CD8-positive, alpha-beta memory T cell (primary cell): ENCODE results near the gene GNMT. TPM values are rescaled to one million over a fixed set of nuclear protein-coding genes. Genes with fewer than 3 reads are reported as not detected.

ENCODE experiments used
- CTCF ChIA-PET: fragments of 350-600 bp; sonication (Branson Sonifier 250); formaldehyde crosslinking; loops from one replicate; lab custom pipeline; 2021; ENCODE audit warnings: antibody characterized with exemption; lab: Charles Lee
- POLR2A ChIA-PET: fragments of 350-600 bp; sonication (Branson Sonifier 250); formaldehyde crosslinking; loops from one replicate; lab custom pipeline; 2021; ENCODE audit warnings: antibody characterized with exemption; lab: Charles Lee
- DNase-seq, 5 donors: peaks; one replicate each; pipeline versions ENCODE4 v3.0.0 to v3.0.0-alpha.2; 2020 to 2022; ENCODE audit warnings: mixed read lengths in 1 of 5
- H3K27ac ChIP-seq: one replicate; pipeline ENCODE4 v1.7.0; 2013; ENCODE audit warnings: low read depth, mild to moderate bottlenecking, low read length, moderate library complexity
- H3K27me3 ChIP-seq: 2 replicates; pipeline ENCODE4 v1.7.0; 2013; ENCODE audit warnings: low read length, mild to moderate bottlenecking; ENCODE audit not compliant: insufficient read depth, poor library complexity, severe bottlenecking
- H3K36me3 ChIP-seq: 2 replicates; pipeline ENCODE4 v1.7.0; 2013; ENCODE audit warnings: mild to moderate bottlenecking, low read length, moderate library complexity; ENCODE audit not compliant: insufficient read depth
- H3K4me1 ChIP-seq: 2 replicates; pipeline ENCODE4 v1.7.0; 2013; ENCODE audit warnings: mild to moderate bottlenecking, low read length, moderate library complexity; ENCODE audit not compliant: insufficient read depth
- H3K4me3 ChIP-seq: 2 replicates; pipeline ENCODE4 v1.7.0; 2013; ENCODE audit warnings: mild to moderate bottlenecking, low read length
- H3K9me3 ChIP-seq: 2 replicates; pipeline ENCODE4 v1.7.0; 2013; ENCODE audit warnings: mild to moderate bottlenecking, low read length
- H3K27ac Mint-ChIP-seq, 8 donors: one replicate each; pipeline ENCODE4 v1.8.0; 2020 to 2021; ENCODE audit warnings: mixed read lengths in 8 of 8, mild to moderate bottlenecking in 6 of 8, inconsistent platforms in 3 of 8, moderate library complexity in 3 of 8
- H3K27me3 Mint-ChIP-seq, 2 donors: one replicate each; pipeline ENCODE4 v1.8.0; 2020 to 2021; ENCODE audit warnings: mixed read lengths in 2 of 2, mild to moderate bottlenecking in 1 of 2, moderate library complexity in 1 of 2
- H3K36me3 Mint-ChIP-seq, 3 donors: one replicate each; pipeline ENCODE4 v1.8.0; 2020 to 2021; ENCODE audit warnings: mixed read lengths in 3 of 3, inconsistent platforms in 1 of 3, mild to moderate bottlenecking in 1 of 3
- H3K4me1 Mint-ChIP-seq, 3 donors: one replicate each; pipeline ENCODE4 v1.8.0; 2020 to 2021; ENCODE audit warnings: mixed read lengths in 3 of 3, inconsistent platforms in 1 of 3, mild to moderate bottlenecking in 1 of 3
- H3K4me3 Mint-ChIP-seq, 7 donors: one replicate each; pipeline ENCODE4 v1.8.0; 2020 to 2021; ENCODE audit warnings: mixed read lengths in 7 of 7, mild to moderate bottlenecking in 6 of 7, moderate library complexity in 4 of 7, inconsistent platforms in 2 of 7
- H3K9me3 Mint-ChIP-seq, 5 donors: one replicate each; pipeline ENCODE4 v1.8.0; 2020 to 2022; ENCODE audit warnings: mixed read lengths in 5 of 5, mild to moderate bottlenecking in 3 of 5, moderate library complexity in 2 of 5, inconsistent platforms in 1 of 5
- polyA plus RNA-seq: library from polyadenylated mRNA; unstranded; fragments of 300-500 nt; fragmentation: Illumina TruSeq; gene quantifications from one replicate; pipeline ENCODE4 v1.2.3, GENCODE V29; 2021
- total RNA-seq, 2 experiments: library from RNA; stranded (reverse); gene quantifications; one replicate each; pipeline ENCODE4 v1.2.3, GENCODE V29; 2021

Gene GNMT
- total and polyA plus RNA-seq, 3 experiments from 2014 or later: 0.39 to 0.51 TPM; not detected in 1

GRCh38 chr6:43009124-43009523, 48.6 kb downstream of the GNMT start:
- peaks cover 0 to 80% (median 7%) of the 10 kb centered on the region in 3 donors for H3K36me3 Mint-ChIP-seq
- ChIA-PET CTCF (interaction anchor here (1.4 to 2.2 kb wide), 2 partner anchors 25 to 135 kb away, joined by 7 to 10 read pairs; partner anchors contain the start of gene PPP2R5D), POLR2A (no interaction called here)
- H3K27me3 Mint-ChIP-seq: peaks cover 0 to 2% of the 10 kb centered on the region in 2 donors
- H3K27ac Mint-ChIP-seq: peak overlapping the region in 5 of 8 donors; percentile 19 to 88 (median 58)
- Histone ChIP-seq H3K4me1 (peaks cover 14% of the 10 kb centered on the region), H3K27me3 (no peaks in the 10 kb centered on the region), H3K27ac (no peak overlapping the region), H3K9me3 (no peaks in the 10 kb centered on the region), H3K36me3 (peaks cover 47% of the 10 kb centered on the region), H3K4me3 (no peak overlapping the region)
- peak in 2 of 5 donors; percentile 12 to 34 for DNase-seq
- peaks cover 25 to 36% (median 28%) of the 10 kb centered on the region in 3 donors for H3K4me1 Mint-ChIP-seq
- H3K9me3 Mint-ChIP-seq: no peaks in the 10 kb centered on the region
- H3K4me3 Mint-ChIP-seq: peak overlapping the region in 1 of 7 donors; percentile 32

DNA sequence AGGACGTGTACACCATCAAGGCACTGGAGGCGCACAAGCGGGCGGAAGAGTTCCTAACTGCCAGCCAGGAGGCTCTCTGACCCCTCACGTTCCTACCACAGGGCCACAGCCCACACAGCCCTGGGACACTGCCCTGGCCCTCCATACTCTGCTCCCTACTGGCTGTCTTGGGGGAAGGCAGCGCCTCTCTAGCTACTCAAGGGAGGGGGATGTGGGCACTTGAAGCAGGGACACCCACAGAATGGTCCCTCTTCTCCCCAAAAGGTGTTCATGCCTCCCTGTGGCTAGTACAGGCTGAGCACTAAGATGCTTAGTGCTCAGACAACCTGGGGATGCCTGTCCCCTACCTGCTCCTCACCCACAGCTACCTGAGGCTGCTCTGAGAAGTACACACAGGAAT, 50.7 kb downstream of the GNMT start:
- Histone ChIP-seq H3K9me3 (no peaks in the 10 kb centered on the region), H3K36me3 (peaks cover 47% of the 10 kb centered on the region), H3K4me1 (peaks cover 29% of the 10 kb centered on the region), H3K27me3 (no peaks in the 10 kb centered on the region), H3K27ac (no peak overlapping the region), H3K4me3 (no peak overlapping the region)
- POLR2A ChIA-PET: interaction anchor here (1.2 kb wide), 1 partner anchor 82 kb away, joined by 4 read pairs; the partner anchor contains the start of gene CNPY3
- Mint-ChIP-seq H3K27me3 (peaks cover 0 to 2% of the 10 kb centered on the region in 2 donors), H3K4me1 (peaks cover 38 to 50% (median 41%) of the 10 kb centered on the region in 3 donors), H3K9me3 (no peaks in the 10 kb centered on the region), H3K4me3 (peak overlapping the region in 4 of 7 donors; percentile 27 to 81 (median 52)), H3K36me3 (peaks cover 0 to 78% (median 5%) of the 10 kb centered on the region in 3 donors), H3K27ac (peak overlapping the region in 6 of 8 donors; percentile 19 to 80 (median 53))
- CTCF ChIA-PET: interaction anchor here (1.1 to 1.8 kb wide), 2 partner anchors 53 to 133 kb away, joined by 3 to 8 read pairs; no protein-coding TSS in a partner anchor
- no peak for DNase-seq

DNA sequence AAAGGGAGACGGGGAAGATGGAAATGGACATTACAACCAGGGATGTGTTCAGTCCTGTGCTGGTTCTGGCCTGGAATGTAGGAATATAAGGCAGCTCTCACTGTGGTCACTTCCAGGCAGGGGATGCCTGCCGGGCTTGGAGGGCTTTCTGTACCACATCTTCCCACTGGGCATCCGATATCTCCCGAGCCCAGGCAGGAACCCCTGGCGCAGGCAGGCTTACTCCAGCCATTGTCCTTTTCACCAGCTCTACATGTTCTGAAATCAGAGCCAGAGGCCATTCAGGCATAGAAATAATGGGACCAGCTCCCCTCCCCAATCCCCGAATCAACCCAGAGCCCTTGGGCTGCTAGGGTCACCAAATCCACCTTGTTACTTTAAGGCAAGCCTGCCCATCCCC, 51.8 kb downstream of the GNMT start:
- H3K36me3 Mint-ChIP-seq: peaks cover 0 to 75% (median 5%) of the 10 kb centered on the region in 3 donors
- peak overlapping the region in 7 of 8 donors; percentile 51 to 97 (median 91) for H3K27ac Mint-ChIP-seq
- Histone ChIP-seq H3K27ac (no peak overlapping the region), H3K4me1 (peaks cover 41% of the 10 kb centered on the region), H3K36me3 (peaks cover 40% of the 10 kb centered on the region), H3K4me3 (no peak overlapping the region), H3K9me3 (no peaks in the 10 kb centered on the region), H3K27me3 (no peaks in the 10 kb centered on the region)
- peaks cover 0 to 2% of the 10 kb centered on the region in 2 donors for H3K27me3 Mint-ChIP-seq
- H3K4me3 Mint-ChIP-seq: peak overlapping the region; percentile 86 to 96 (median 90)
- CTCF ChIA-PET: interaction anchor here (0.7 to 3.2 kb wide), 2 partner anchors 47 to 131 kb away, joined by 3 to 17 read pairs; partner anchors contain the start of genes KLC4 and MRPL2
- H3K4me1 Mint-ChIP-seq: peaks cover 42 to 60% (median 49%) of the 10 kb centered on the region in 3 donors
- no peaks in the 10 kb centered on the region for H3K9me3 Mint-ChIP-seq
- DNase-seq: no peak
- POLR2A ChIA-PET: interaction anchor here (0.5 to 3.4 kb wide), 6 partner anchors 28 to 260 kb away, joined by 3 to 24 read pairs (median 4); partner anchors contain the start of genes KLC4, MRPL2, PEX6 and PPP2R5D

- H3K9me3 Mint-ChIP-seq: no peaks in the 10 kb centered on the region
- H3K4me1 Mint-ChIP-seq: peaks cover 47 to 69% (median 54%) of the 10 kb centered on the region in 3 donors
- H3K27ac Mint-ChIP-seq: peak overlapping the region; percentile 59 to 97 (median 92)
- Histone ChIP-seq H3K36me3 (peaks cover 34% of the 10 kb centered on the region), H3K27ac (peak overlapping the region; percentile 81), H3K4me1 (peaks cover 42% of the 10 kb centered on the region), H3K9me3 (no peaks in the 10 kb centered on the region), H3K4me3 (peak overlapping the region; percentile 81), H3K27me3 (no peaks in the 10 kb centered on the region)
- H3K36me3 Mint-ChIP-seq: peaks cover 0 to 75% (median 6%) of the 10 kb centered on the region in 3 donors
- CTCF ChIA-PET: interaction anchor here (0.9 to 3.2 kb wide), 5 partner anchors 11 to 130 kb away, joined by 3 to 17 read pairs (median 5); partner anchors contain the start of gene PPP2R5D
- peak overlapping the region; percentile 86 to 96 (median 90) for H3K4me3 Mint-ChIP-seq
- no peak for DNase-seq
- H3K27me3 Mint-ChIP-seq: peaks cover 0 to 2% of the 10 kb centered on the region in 2 donors
- POLR2A ChIA-PET: interaction anchor here (0.5 to 3.4 kb wide), 11 partner anchors 27 to 497 kb away, joined by 3 to 24 read pairs (median 5); partner anchors contain the start of genes CNPY3, CUL7, KLC4 and LRRC73
These were observed 52.7 kb downstream of the GNMT start for GRCh38 chr6:43013097-43013842.

Other genes starting within 250 kb of the GNMT start
- under 1 TPM in 1 of 2 experiments, not detected in 1; 0.15 TPM for gene PRPH2, start 238.2 kb upstream of the GNMT start, total RNA-seq
- 0.07 TPM for gene PRPH2, start 238.2 kb upstream of the GNMT start, polyA plus RNA-seq
- 10 to 100 TPM; 24.4 to 26.4 TPM for gene TBCC, start 214.7 kb upstream of the GNMT start, total RNA-seq
- 109 TPM for gene TBCC, start 214.7 kb upstream of the GNMT start, polyA plus RNA-seq
- gene BICRAL, start 178.7 kb upstream of the GNMT start, total RNA-seq: 10 to 100 TPM; 15.9 to 16.8 TPM
- gene BICRAL, start 178.7 kb upstream of the GNMT start, polyA plus RNA-seq: 6.8 TPM
- gene RPL7L1, start 81.1 kb upstream of the GNMT start, total RNA-seq: 100 to 1,000 TPM; 199 to 200 TPM
- 95.0 TPM for gene RPL7L1, start 81.1 kb upstream of the GNMT start, polyA plus RNA-seq
- not detected for gene PTCRA, start 44.7 kb upstream of the GNMT start, total RNA-seq
- gene PTCRA, start 44.7 kb upstream of the GNMT start, polyA plus RNA-seq: not detected
- 10 to 100 TPM; 53.1 to 55.8 TPM for gene CNPY3, start 31.3 kb upstream of the GNMT start, total RNA-seq
- 122 TPM for gene CNPY3, start 31.3 kb upstream of the GNMT start, polyA plus RNA-seq
- 10 to 100 TPM; 19.2 to 20.6 TPM for gene PEX6, start 18.4 kb downstream of the GNMT start, total RNA-seq
- gene PEX6, start 18.4 kb downstream of the GNMT start, polyA plus RNA-seq: 14.6 TPM
- gene PPP2R5D, start 23.8 kb downstream of the GNMT start, total RNA-seq: 10 to 100 TPM; 52.2 to 52.4 TPM
- 32.5 TPM for gene PPP2R5D, start 23.8 kb downstream of the GNMT start, polyA plus RNA-seq
- 100 to 1,000 TPM; 102 to 108 TPM for gene MEA1, start 53.2 kb downstream of the GNMT start, total RNA-seq
- gene MEA1, start 53.2 kb downstream of the GNMT start, polyA plus RNA-seq: 84.8 TPM
- gene KLHDC3, start 53.5 kb downstream of the GNMT start, total RNA-seq: 10 to 100 TPM; 73.5 to 74.1 TPM
- 90.7 TPM for gene KLHDC3, start 53.5 kb downstream of the GNMT start, polyA plus RNA-seq
- 100 to 1,000 TPM; 114 to 120 TPM for gene RRP36, start 60.9 kb downstream of the GNMT start, total RNA-seq
- 86.2 TPM for gene RRP36, start 60.9 kb downstream of the GNMT start, polyA plus RNA-seq
- gene CUL7, start 93.1 kb downstream of the GNMT start, total RNA-seq: 10 to 100 TPM; 11.7 to 12.1 TPM
- gene CUL7, start 93.1 kb downstream of the GNMT start, polyA plus RNA-seq: 2.1 TPM
- gene MRPL2, start 98.7 kb downstream of the GNMT start, total RNA-seq: 10 to 100 TPM; 89.6 to 91.6 TPM
- gene MRPL2, start 98.7 kb downstream of the GNMT start, polyA plus RNA-seq: 47.5 TPM
- 10 to 100 TPM; 11.1 to 12.3 TPM for gene KLC4, start 98.9 kb downstream of the GNMT start, total RNA-seq
- 11.6 TPM for gene KLC4, start 98.9 kb downstream of the GNMT start, polyA plus RNA-seq
- gene PTK7, start 115.6 kb downstream of the GNMT start, total RNA-seq: 1 to 10 TPM; 1.6 TPM
- gene PTK7, start 115.6 kb downstream of the GNMT start, polyA plus RNA-seq: 1.9 TPM
- gene SRF, start 210.5 kb downstream of the GNMT start, total RNA-seq: 10 to 100 TPM; 55.1 to 57.4 TPM
- gene SRF, start 210.5 kb downstream of the GNMT start, polyA plus RNA-seq: 8.0 TPM
- 10 to 100 TPM; 35.3 to 38.3 TPM for gene CUL9, start 221.4 kb downstream of the GNMT start, total RNA-seq
- gene CUL9, start 221.4 kb downstream of the GNMT start, polyA plus RNA-seq: 9.0 TPM